HS-5 (cell line): ENCODE measurements around the gene TARS2.

Experiments
- DNase-seq: peaks from one replicate; pipeline ENCODE4 v3.0.0-alpha.2; 2012; ENCODE audit warnings: low read depth

Gene TARS2

DNA sequence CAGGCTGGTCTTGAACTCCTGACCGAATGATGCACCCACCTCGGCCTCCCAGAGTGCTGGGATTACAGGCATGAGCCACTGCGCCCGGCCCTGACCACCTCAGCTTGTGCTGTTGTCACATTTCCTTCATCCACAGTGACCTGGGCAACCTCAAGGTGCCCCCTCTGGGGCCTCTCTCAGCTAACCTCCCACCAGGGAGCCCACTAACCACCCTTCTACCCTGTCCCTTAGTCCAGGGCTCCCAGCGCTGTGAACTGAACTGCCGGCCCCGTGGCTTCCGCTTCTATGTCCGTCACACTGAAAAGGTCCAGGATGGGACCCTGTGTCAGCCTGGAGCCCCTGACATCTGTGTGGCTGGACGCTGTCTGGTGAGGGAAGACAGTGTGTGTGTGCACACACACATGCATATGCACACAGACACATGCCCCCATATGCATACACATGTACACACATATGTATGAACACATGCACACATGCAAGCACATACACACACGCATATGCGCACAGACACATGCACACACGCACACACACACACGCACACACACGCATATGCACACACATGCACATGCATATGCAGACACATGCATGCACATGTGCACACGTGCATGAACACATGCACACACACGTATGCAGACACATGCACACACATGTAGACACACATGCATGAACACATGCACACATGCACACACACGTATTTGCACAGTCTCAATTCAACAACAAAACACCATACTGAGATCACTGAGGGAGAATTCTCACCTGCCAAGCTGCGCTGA, 68.2 kb downstream of the TARS2 start:
- DNase-seq = no peak

DNA sequence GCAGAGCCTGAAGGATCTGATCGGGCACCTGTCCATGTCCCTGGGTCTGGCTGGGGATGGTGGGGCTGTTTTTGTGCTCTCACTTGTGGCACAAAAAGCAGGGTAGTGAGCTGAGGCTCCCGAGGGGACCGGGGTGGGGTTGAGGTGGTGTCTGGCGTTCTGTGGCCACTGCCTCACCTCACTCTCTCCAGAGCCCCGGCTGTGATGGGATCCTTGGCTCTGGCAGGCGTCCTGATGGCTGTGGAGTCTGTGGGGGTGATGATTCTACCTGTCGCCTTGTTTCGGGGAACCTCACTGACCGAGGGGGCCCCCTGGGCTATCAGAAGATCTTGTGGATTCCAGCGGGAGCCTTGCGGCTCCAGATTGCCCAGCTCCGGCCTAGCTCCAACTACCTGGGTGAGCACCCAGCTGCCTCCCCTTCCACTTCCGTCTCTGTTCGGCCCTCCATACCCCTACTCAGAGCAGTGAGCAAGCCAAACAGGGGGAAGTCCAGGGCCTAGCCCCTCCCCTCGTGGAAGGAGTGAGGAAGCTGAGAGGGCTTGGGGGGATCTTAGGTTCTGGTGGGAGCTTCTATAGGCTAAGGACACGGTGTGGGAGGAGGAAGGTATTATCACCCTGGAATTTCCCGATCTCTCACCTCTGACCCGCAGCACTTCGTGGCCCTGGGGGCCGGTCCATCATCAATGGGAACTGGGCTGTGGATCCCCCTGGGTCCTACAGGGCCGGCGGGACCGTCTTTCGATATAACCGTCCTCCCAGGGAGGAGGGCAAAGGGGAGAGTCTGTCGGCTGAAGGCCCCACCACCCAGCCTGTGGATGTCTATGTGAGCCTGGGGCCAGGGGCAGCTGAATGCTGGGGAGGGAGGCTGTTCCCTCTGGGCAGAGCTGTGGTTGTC, 69.0 kb downstream of the TARS2 start:
- DNase-seq = no peak

DNA sequence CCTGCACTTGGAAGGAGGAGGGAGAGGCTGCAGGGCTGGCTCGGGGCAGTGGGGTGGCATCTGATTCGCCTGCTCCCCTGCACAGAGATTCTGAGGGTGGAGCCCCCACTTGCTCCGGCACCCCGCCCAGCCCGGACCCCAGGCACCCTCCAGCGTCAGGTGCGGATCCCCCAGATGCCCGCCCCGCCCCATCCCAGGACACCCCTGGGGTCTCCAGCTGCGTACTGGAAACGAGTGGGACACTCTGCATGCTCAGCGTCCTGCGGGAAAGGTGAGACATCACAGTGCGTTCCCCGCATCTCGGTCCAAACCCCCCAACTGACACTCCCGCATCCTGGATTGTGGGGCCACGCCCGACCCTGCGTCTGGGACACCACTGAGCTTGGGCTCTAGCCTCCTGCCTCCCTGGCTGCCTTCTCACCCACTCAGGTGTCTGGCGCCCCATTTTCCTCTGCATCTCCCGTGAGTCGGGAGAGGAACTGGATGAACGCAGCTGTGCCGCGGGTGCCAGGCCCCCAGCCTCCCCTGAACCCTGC, 69.9 kb downstream of the TARS2 start:
- no peak for DNase-seq
